Measurements from ENCODE around the gene TENM3.

DNA sequence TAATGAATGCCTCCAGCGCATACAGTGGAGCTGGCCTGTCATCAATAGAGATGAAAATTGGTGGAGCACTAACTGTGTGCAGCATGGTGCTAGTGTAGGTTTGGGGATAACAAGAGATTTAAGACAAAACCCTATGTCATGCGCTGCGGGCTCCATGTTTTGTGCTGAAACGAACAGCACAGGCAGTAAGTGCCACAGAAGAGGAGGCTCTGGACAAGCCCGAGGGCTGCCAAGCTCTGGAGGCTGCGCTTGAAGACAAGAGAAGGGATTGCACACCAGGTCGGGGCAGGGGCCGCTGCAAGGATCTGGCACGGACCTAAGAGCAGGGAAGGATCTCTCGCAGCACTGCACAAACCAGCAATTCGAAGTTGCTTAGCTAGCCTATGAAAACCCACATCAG, 35.5 kb downstream of the TENM3 start:
- no peak for TF ChIP-seq POLR2A (IDR thresholded peaks at IDR 0.05; ENCODE audit: extremely low read depth, insufficient read length)
- TF ChIP-seq, protein P1, sequence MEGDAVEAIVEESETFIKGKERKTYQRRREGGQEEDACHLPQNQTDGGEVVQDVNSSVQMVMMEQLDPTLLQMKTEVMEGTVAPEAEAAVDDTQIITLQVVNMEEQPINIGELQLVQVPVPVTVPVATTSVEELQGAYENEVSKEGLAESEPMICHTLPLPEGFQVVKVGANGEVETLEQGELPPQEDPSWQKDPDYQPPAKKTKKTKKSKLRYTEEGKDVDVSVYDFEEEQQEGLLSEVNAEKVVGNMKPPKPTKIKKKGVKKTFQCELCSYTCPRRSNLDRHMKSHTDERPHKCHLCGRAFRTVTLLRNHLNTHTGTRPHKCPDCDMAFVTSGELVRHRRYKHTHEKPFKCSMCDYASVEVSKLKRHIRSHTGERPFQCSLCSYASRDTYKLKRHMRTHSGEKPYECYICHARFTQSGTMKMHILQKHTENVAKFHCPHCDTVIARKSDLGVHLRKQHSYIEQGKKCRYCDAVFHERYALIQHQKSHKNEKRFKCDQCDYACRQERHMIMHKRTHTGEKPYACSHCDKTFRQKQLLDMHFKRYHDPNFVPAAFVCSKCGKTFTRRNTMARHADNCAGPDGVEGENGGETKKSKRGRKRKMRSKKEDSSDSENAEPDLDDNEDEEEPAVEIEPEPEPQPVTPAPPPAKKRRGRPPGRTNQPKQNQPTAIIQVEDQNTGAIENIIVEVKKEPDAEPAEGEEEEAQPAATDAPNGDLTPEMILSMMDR (IDR thresholded peaks at IDR 0.05; ENCODE audit: low read depth, low read length), result no peak
